IMR-90 (cell line): ENCODE measurements around the gene LRRTM4. TPM values are rescaled to one million over a fixed set of nuclear protein-coding genes. Genes with fewer than 3 reads are reported as not detected.

Experiments used
- ATAC-seq: fragments of 200-7000 bp; cut with Tn5 transposase; 2 replicates; pipeline ENCODE4 v1.9.1; 2020; ENCODE audit warnings: low read depth, mild to moderate bottlenecking, moderate library complexity
- BruUV-seq: library from RNA; stranded (reverse); fragments of 400-500 nt; replicated peaks from 2 replicates; lab custom pipeline; 2021; lab: Mats Ljungman, UMichigan
- CTCF ChIA-PET: fragments of 300-600 bp; formaldehyde crosslinking; extraction: SDS; loops from one replicate; lab custom pipeline; 2021; ENCODE audit warnings: antibody characterized with exemption; lab: Yijun Ruan, JAX
- POLR2A ChIA-PET: fragments of 300-600 bp; sonication (Branson Sonifier 250); formaldehyde crosslinking; loops from one replicate; lab custom pipeline; 2022; ENCODE audit warnings: antibody characterized with exemption; ENCODE audit not compliant: unreplicated experiment; lab: Charles Lee
- DNase-seq: peaks from one replicate; pipeline ENCODE4 v3.0.0; 2013
- H2AFZ ChIP-seq: replicated peaks from 2 replicates; pipeline ENCODE3; 2013; ENCODE audit warnings: low read length, mild to moderate bottlenecking; ENCODE audit not compliant: poor library complexity
- H2AK5ac ChIP-seq: 2 replicates; pipeline ENCODE4 v1.6.1; 2013; ENCODE audit warnings: low read depth, low read length, inconsistent platforms
- H2AK9ac ChIP-seq: replicated peaks from 2 replicates; pipeline ENCODE3; 2013; ENCODE audit warnings: mild to moderate bottlenecking, low read depth, low read length, moderate library complexity; ENCODE audit not compliant: poor library complexity
- H2BK120ac ChIP-seq: 2 replicates; pipeline ENCODE4 v1.6.1; 2013; ENCODE audit warnings: low read depth, low read length, inconsistent platforms
- H2BK15ac ChIP-seq: 3 replicates; pipeline ENCODE4 v1.6.1; 2013; ENCODE audit warnings: low read depth, low read length, inconsistent platforms
- H2BK20ac ChIP-seq: 2 replicates; pipeline ENCODE4 v1.6.1; 2013; ENCODE audit warnings: low read depth, mild to moderate bottlenecking, inconsistent platforms, low read length, moderate library complexity
- H2BK5ac ChIP-seq: 2 replicates; pipeline ENCODE4 v1.6.1; 2013; ENCODE audit warnings: mild to moderate bottlenecking, low read depth, low read length, inconsistent platforms; ENCODE audit not compliant: poor library complexity, severe bottlenecking
- H3K14ac ChIP-seq: replicated peaks from 2 replicates; pipeline ENCODE4 v1.6.1; 2013; ENCODE audit warnings: low read depth, low read length, inconsistent platforms
- H3K18ac ChIP-seq: 2 replicates; pipeline ENCODE4 v1.6.1; 2013; ENCODE audit warnings: low read depth, low read length, control low read depth
- H3K23ac ChIP-seq: 2 replicates; pipeline ENCODE4 v1.6.1; 2013; ENCODE audit warnings: low read depth, low read length, inconsistent platforms
- H3K27ac ChIP-seq: 2 replicates; pipeline ENCODE4 v1.5.1; 2013; ENCODE audit warnings: mild to moderate bottlenecking, control low read depth, low read length; ENCODE audit not compliant: insufficient read depth
- H3K27me3 ChIP-seq: 2 replicates; pipeline ENCODE4 v1.6.1; 2013; ENCODE audit warnings: low read length; ENCODE audit not compliant: control insufficient read depth, insufficient read depth
- H3K36me3 ChIP-seq: 2 replicates; pipeline ENCODE4 v1.6.1; 2013; ENCODE audit warnings: low read length, mixed read lengths; ENCODE audit not compliant: control insufficient read depth, insufficient read depth
- H3K4ac ChIP-seq: 2 replicates; pipeline ENCODE4 v1.6.1; 2013; ENCODE audit warnings: low read depth, low read length, inconsistent platforms
- H3K4me1 ChIP-seq: 2 replicates; pipeline ENCODE4 v1.6.1; 2013; ENCODE audit warnings: low read length, mixed read lengths; ENCODE audit not compliant: control insufficient read depth, insufficient read depth
- H3K4me2 ChIP-seq: 2 replicates; pipeline ENCODE4 v1.6.1; 2013; ENCODE audit warnings: low read depth, mild to moderate bottlenecking, control low read depth, low read length, moderate library complexity
- H3K4me3 ChIP-seq: 2 replicates; pipeline ENCODE4 v1.5.1; 2013; ENCODE audit warnings: low read depth, mild to moderate bottlenecking, control low read depth, low read length, moderate library complexity; ENCODE audit not compliant: insufficient read depth
- H3K56ac ChIP-seq: 2 replicates; pipeline ENCODE4 v1.6.1; 2013; ENCODE audit warnings: low read length, inconsistent platforms; ENCODE audit not compliant: insufficient read depth; ENCODE audit errors: extremely low read depth
- H3K79me1 ChIP-seq, 2 experiments: 2 replicates each; pipeline ENCODE4 v1.6.1; 2013; ENCODE audit warnings: low read length in 2 of 2, inconsistent platforms in 1 of 2, low read depth in 1 of 2
- H3K9ac ChIP-seq: 2 replicates; pipeline ENCODE4 v1.6.1; 2013; ENCODE audit warnings: low read depth, low read length, control low read depth
- H3K9me1 ChIP-seq: 2 replicates; pipeline ENCODE4 v1.6.1; 2013; ENCODE audit warnings: low read length, inconsistent platforms; ENCODE audit not compliant: insufficient read depth
- H3K9me3 ChIP-seq: 2 replicates; pipeline ENCODE4 v1.6.1; 2013; ENCODE audit warnings: low read length; ENCODE audit not compliant: control insufficient read depth, insufficient read depth
- H4K20me1 ChIP-seq: 2 replicates; pipeline ENCODE4 v1.6.1; 2013; ENCODE audit warnings: low read length, inconsistent platforms; ENCODE audit not compliant: insufficient read depth
- H4K5ac ChIP-seq: 2 replicates; pipeline ENCODE4 v1.6.1; 2013; ENCODE audit warnings: mild to moderate bottlenecking, low read depth, low read length, control low read depth
- H4K8ac ChIP-seq, 2 experiments: 2 replicates each; pipeline ENCODE4 v1.6.1; 2013; ENCODE audit warnings: low read depth in 2 of 2, low read length in 2 of 2, control low read depth in 1 of 2, inconsistent platforms in 1 of 2
- H4K91ac ChIP-seq: 2 replicates; pipeline ENCODE4 v1.6.1; 2013; ENCODE audit warnings: low read depth, low read length, inconsistent platforms; ENCODE audit not compliant: insufficient read depth
- BHLHE40 ChIP-seq: fragments of 150-350 bp; IDR thresholded peaks from 2 replicates; pipeline ENCODE4 v1.6.1; 2016; ENCODE audit warnings: mild to moderate bottlenecking, low read depth, low read length
- CEBPB ChIP-seq: IDR thresholded peaks from 2 replicates; pipeline ENCODE4 v1.6.1; 2012; ENCODE audit warnings: low read depth, low read length, improper control_type of control experiment
- CTCF ChIP-seq: conservative IDR thresholded peaks from 2 replicates; pipeline ENCODE4 v1.5.1; 2012; ENCODE audit warnings: mild to moderate bottlenecking, low read depth, low read length, improper control_type of control experiment
- FOS ChIP-seq: fragments of 150-350 bp; IDR thresholded peaks from 2 replicates; pipeline ENCODE4 v1.6.1; 2016; ENCODE audit warnings: low read depth, low read length
- MAFK ChIP-seq: IDR thresholded peaks from 2 replicates; pipeline ENCODE4 v1.6.1; 2012; ENCODE audit warnings: low read depth, low read length, improper control_type of control experiment
- MAZ ChIP-seq: IDR thresholded peaks from 2 replicates; pipeline ENCODE4 v1.6.1; 2012; ENCODE audit warnings: low read depth, mild to moderate bottlenecking, low read length, improper control_type of control experiment, moderate library complexity, borderline replicate concordance
- POLR2A ChIP-seq: IDR thresholded peaks from 2 replicates; pipeline ENCODE4 v1.6.1; 2012; ENCODE audit warnings: mild to moderate bottlenecking, low read depth, low read length
- RAD21 ChIP-seq: IDR thresholded peaks from 2 replicates; pipeline ENCODE4 v1.6.1; 2012; ENCODE audit warnings: low read length, improper control_type of control experiment
- RCOR1 ChIP-seq: IDR thresholded peaks from 2 replicates; pipeline ENCODE4 v1.6.1; 2012; ENCODE audit warnings: mild to moderate bottlenecking, low read length, improper control_type of control experiment; ENCODE audit not compliant: insufficient replicate concordance
- SMC3 ChIP-seq: fragments of 150-350 bp; IDR thresholded peaks from 2 replicates; pipeline ENCODE4 v1.6.1; 2016; ENCODE audit warnings: low read depth, mild to moderate bottlenecking, antibody characterized with exemption, low read length, moderate library complexity
- USF2 ChIP-seq: fragments of 150-350 bp; IDR thresholded peaks from 2 replicates; pipeline ENCODE4 v1.6.1; 2017; ENCODE audit warnings: mild to moderate bottlenecking, antibody characterized with exemption, low read length, low read depth
- WGBS, 2 experiments: methylation state at CpG; one replicate each; pipeline versions ENCODE4 v1.1.5 to v1.1.7; 2013; ENCODE audit warnings: missing lambda C conversion rate in 2 of 2; ENCODE audit not compliant: insufficient read length in 1 of 2; ENCODE audit errors: extremely low coverage in 2 of 2; 5-methylcytosine and 5-hydroxymethylcytosine counted together
- dilution Hi-C: fragments of 300-500 bp; cut with HindIII; formaldehyde crosslinking; loops from one replicate; pipeline ENCODE4 v1.14.3; 2018; ENCODE audit warnings: low sequenced_read_pairs; ENCODE audit not compliant: unreplicated experiment
- in situ Hi-C: fragments of 300-500 bp; cut with MboI; formaldehyde crosslinking; loops from 3 replicates; pipeline ENCODE4 v1.14.3; 2019; ENCODE audit warnings: low sequenced_read_pairs, inconsistent platforms, mixed read lengths
- intact Hi-C: fragments of 100-400 bp; cut with micrococcal nuclease; formaldehyde crosslinking; loops from 2 replicates; pipeline ENCODE4 v1.10.0; 2022
- polyA plus RNA-seq, 3 experiments: library from polyadenylated mRNA; depleted of rRNA; stranded (reverse); fragments of >200 nt; gene quantifications; 2 replicates each; pipeline ENCODE4 v1.2.3, GENCODE V29; 2012; ENCODE audit warnings: low replicate concordance in 1 of 3
- total RNA-seq: library from RNA; depleted of rRNA; stranded (reverse); fragments of >200 nt; gene quantifications from 2 replicates; pipeline ENCODE4 v1.2.3, GENCODE V29; 2012
- TF ChIP-seq, protein P1 (sequence below): fragments of 150-350 bp; IDR thresholded peaks from 2 replicates; pipeline ENCODE4 v1.6.1; 2016; ENCODE audit warnings: low read depth, mild to moderate bottlenecking, low read length, moderate library complexity, borderline replicate concordance

Gene LRRTM4
- total and polyA plus RNA-seq, 2 of the 4 experiments (the other 2 are of a cell fraction) = not detected

- no peaks in the 10 kb centered on the region for H3K27me3 ChIP-seq
- no peak overlapping the region for H2BK120ac ChIP-seq
- H3K79me1 ChIP-seq = no peaks in the 10 kb centered on the region
- H3K9ac ChIP-seq = no peak overlapping the region
- in situ Hi-C loops = no loop called here
- intact Hi-C loops = no loop called here
- no peak overlapping the region for H2AFZ ChIP-seq
- no peak overlapping the region for H4K8ac ChIP-seq
- no peak overlapping the region for H2BK20ac ChIP-seq
- H3K4me2 ChIP-seq = no peak overlapping the region
- H3K56ac ChIP-seq = no peak overlapping the region
- no peaks in the 10 kb centered on the region for H3K9me3 ChIP-seq
- no peaks in the 10 kb centered on the region for H3K4me1 ChIP-seq
- H3K23ac ChIP-seq = no peak overlapping the region
- H2BK15ac ChIP-seq = no peak overlapping the region
- no peak overlapping the region for H4K91ac ChIP-seq
- BruUV-seq = no TSS peak
- no CpG with 5 or more reads among the region's 1 CpG for WGBS, 2 experiments
- H2BK5ac ChIP-seq = no peak overlapping the region
- H2AK5ac ChIP-seq = no peak overlapping the region
- no peak overlapping the region for H3K14ac ChIP-seq
- H3K27ac ChIP-seq = no peak overlapping the region
- ChIA-PET CTCF (no interaction called here), POLR2A (no interaction called here)
- no peak overlapping the region for H3K18ac ChIP-seq
- H2AK9ac ChIP-seq = no peak overlapping the region
- TF ChIP-seq, protein P1, sequence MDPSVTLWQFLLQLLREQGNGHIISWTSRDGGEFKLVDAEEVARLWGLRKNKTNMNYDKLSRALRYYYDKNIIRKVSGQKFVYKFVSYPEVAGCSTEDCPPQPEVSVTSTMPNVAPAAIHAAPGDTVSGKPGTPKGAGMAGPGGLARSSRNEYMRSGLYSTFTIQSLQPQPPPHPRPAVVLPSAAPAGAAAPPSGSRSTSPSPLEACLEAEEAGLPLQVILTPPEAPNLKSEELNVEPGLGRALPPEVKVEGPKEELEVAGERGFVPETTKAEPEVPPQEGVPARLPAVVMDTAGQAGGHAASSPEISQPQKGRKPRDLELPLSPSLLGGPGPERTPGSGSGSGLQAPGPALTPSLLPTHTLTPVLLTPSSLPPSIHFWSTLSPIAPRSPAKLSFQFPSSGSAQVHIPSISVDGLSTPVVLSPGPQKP = no peak
- TF ChIP-seq USF2 (no peak), CEBPB (no peak), FOS (no peak), BHLHE40 (no peak), RAD21 (no peak), RCOR1 (no peak), MAZ (no peak), CTCF (no peak), SMC3 (no peak), MAFK (no peak), POLR2A (no peak)
- H3K36me3 ChIP-seq = no peaks in the 10 kb centered on the region
- DNase-seq (no peak), ATAC-seq (no peak)
- no peak overlapping the region for H3K4me3 ChIP-seq
- no peaks in the 10 kb centered on the region for H3K9me1 ChIP-seq
- no peak overlapping the region for H4K5ac ChIP-seq
- dilution Hi-C loops = no loop called here
- H3K4ac ChIP-seq = no peak overlapping the region
- H4K20me1 ChIP-seq = no peaks in the 10 kb centered on the region
These were observed 784.6 kb downstream of the LRRTM4 start for GRCh38 chr2:76737607-76738006.
